Neural progenitor cell (in vitro differentiated cells): ENCODE data around the gene TGM3. TPM values are rescaled to one million over a fixed set of nuclear protein-coding genes. Genes with fewer than 3 reads are reported as not detected.

Experiments used
- DNase-seq: peaks from one replicate; pipeline ENCODE4 v3.0.0-alpha.2; 2016; ENCODE audit warnings: low spot score
- H2AFZ ChIP-seq: fragments of 200-600 bp; sonication (generic); replicated peaks from 2 replicates; pipeline ENCODE4 v1.6.1; 2016; ENCODE audit warnings: antibody characterized with exemption
- H3F3A ChIP-seq: fragments of 200-600 bp; sonication (generic); 2 replicates; pipeline ENCODE4 v1.6.1; 2016; ENCODE audit warnings: antibody characterized with exemption, low read depth
- H3K27ac ChIP-seq: fragments of 200-600 bp; sonication (generic); 2 replicates; pipeline ENCODE4 v1.5.1; 2016; ENCODE audit warnings: mild to moderate bottlenecking
- H3K27me3 ChIP-seq: fragments of 200-600 bp; sonication (generic); 2 replicates; pipeline ENCODE4 v1.6.1; 2016; ENCODE audit warnings: mild to moderate bottlenecking, moderate library complexity
- H3K36me3 ChIP-seq: fragments of 200-600 bp; sonication (generic); 2 replicates; pipeline ENCODE4 v1.5.1; 2016
- H3K4me1 ChIP-seq: fragments of 200-600 bp; sonication (generic); 2 replicates; pipeline ENCODE4 v1.6.1; 2016; ENCODE audit warnings: mixed run types
- H3K4me2 ChIP-seq: fragments of 200-600 bp; sonication (generic); 2 replicates; pipeline ENCODE4 v1.6.1; 2016
- H3K4me3 ChIP-seq: fragments of 200-600 bp; sonication (generic); 2 replicates; pipeline ENCODE4 v1.5.1; 2016
- H3K79me2 ChIP-seq: fragments of 200-600 bp; sonication (generic); 2 replicates; pipeline ENCODE4 v1.6.1; 2016; ENCODE audit warnings: low read depth
- H3K9ac ChIP-seq: fragments of 200-600 bp; sonication (generic); 2 replicates; pipeline ENCODE4 v1.6.1; 2016
- H3K9me3 ChIP-seq: fragments of 200-600 bp; sonication (generic); 2 replicates; pipeline ENCODE4 v1.5.1; 2016; ENCODE audit warnings: low read depth
- H4K20me1 ChIP-seq: fragments of 200-600 bp; sonication (generic); 2 replicates; pipeline ENCODE4 v1.6.1; 2016; ENCODE audit warnings: low read depth
- H3K27ac Mint-ChIP-seq: 3 replicates; pipeline ENCODE4 v1.8.0; 2021; ENCODE audit warnings: mixed read lengths
- H3K27me3 Mint-ChIP-seq: 2 replicates; pipeline ENCODE4 v1.8.0; 2022; ENCODE audit warnings: low read depth, mild to moderate bottlenecking, inconsistent platforms, moderate library complexity, mixed read lengths; ENCODE audit not compliant: insufficient read depth
- H3K36me3 Mint-ChIP-seq: 3 replicates; pipeline ENCODE4 v1.8.0; 2021; ENCODE audit warnings: mixed read lengths
- H3K4me1 Mint-ChIP-seq: 3 replicates; pipeline ENCODE4 v1.8.0; 2021; ENCODE audit warnings: mixed read lengths
- H3K4me3 Mint-ChIP-seq: 3 replicates; pipeline ENCODE4 v1.8.0; 2021; ENCODE audit warnings: mild to moderate bottlenecking, moderate library complexity, mixed read lengths
- H3K9me3 Mint-ChIP-seq: 3 replicates; pipeline ENCODE4 v1.8.0; 2020; ENCODE audit warnings: mixed read lengths
- CTCF ChIP-seq: fragments of 200-600 bp; sonication (generic); IDR thresholded peaks from 2 replicates; pipeline ENCODE4 v1.5.1; 2017; ENCODE audit warnings: antibody characterized with exemption, mild to moderate bottlenecking
- EZH2 ChIP-seq: fragments of 200-600 bp; sonication (generic); IDR thresholded peaks from 2 replicates; pipeline ENCODE4 v1.6.1; 2017; ENCODE audit warnings: antibody characterized with exemption, mild to moderate bottlenecking, moderate library complexity
- EZH2phosphoT487 ChIP-seq: fragments of 200-600 bp; sonication (generic); IDR thresholded peaks from 2 replicates; pipeline ENCODE4 v1.6.1; 2017; ENCODE audit warnings: antibody characterized with exemption
- total RNA-seq: library from RNA; depleted of rRNA; stranded (reverse); fragments of >200 nt; gene quantifications from 2 replicates; pipeline ENCODE4 v1.2.3, GENCODE V29; 2015; ENCODE audit warnings: low replicate concordance

The TGM3 gene
- total RNA-seq, 1 donor from 2014 or later = not detected

- H3K36me3 Mint-ChIP-seq = no peaks in the 10 kb centered on the region
- Histone ChIP-seq H2AFZ (no peak overlapping the region), H3K27me3 (no peaks in the 10 kb centered on the region), H3K9ac (no peak overlapping the region), H4K20me1 (no peaks in the 10 kb centered on the region), H3K4me1 (no peaks in the 10 kb centered on the region), H3K27ac (no peak overlapping the region), H3K79me2 (no peaks in the 10 kb centered on the region), H3K4me3 (no peak overlapping the region), H3K4me2 (no peak overlapping the region), H3K36me3 (no peaks in the 10 kb centered on the region), H3F3A (no peaks in the 10 kb centered on the region), H3K9me3 (no peaks in the 10 kb centered on the region)
- no peak overlapping the region for H3K27ac Mint-ChIP-seq
- peaks cover 6% of the 10 kb centered on the region for H3K27me3 Mint-ChIP-seq
- no peaks in the 10 kb centered on the region for H3K9me3 Mint-ChIP-seq
- no peak overlapping the region for H3K4me3 Mint-ChIP-seq
- TF ChIP-seq EZH2phosphoT487 (no peak), EZH2 (no peak), CTCF (no peak)
- no peak for DNase-seq
- H3K4me1 Mint-ChIP-seq = peaks cover 10% of the 10 kb centered on the region
Measured at GRCh38 chr20:2331901-2332565, 36.2 kb downstream of the TGM3 start.

GRCh38 chr20:2332711-2333110 is 36.9 kb downstream of the TGM3 start:
- TF ChIP-seq CTCF = no peak
- TF ChIP-seq EZH2phosphoT487 = no peak
- TF ChIP-seq EZH2 = no peak
- H3K4me3 ChIP-seq = no peak overlapping the region
- Mint-ChIP-seq H3K9me3 (no peaks in the 10 kb centered on the region), H3K4me3 (no peak overlapping the region), H3K36me3 (no peaks in the 10 kb centered on the region), H3K27ac (no peak overlapping the region), H3K27me3 (peaks cover 6% of the 10 kb centered on the region), H3K4me1 (peaks cover 10% of the 10 kb centered on the region)
- DNase-seq = no peak
- no peaks in the 10 kb centered on the region for H3K9me3 ChIP-seq
- H3K4me2 ChIP-seq = no peak overlapping the region
- H3K79me2 ChIP-seq = no peaks in the 10 kb centered on the region
- H2AFZ ChIP-seq = no peak overlapping the region
- no peaks in the 10 kb centered on the region for H4K20me1 ChIP-seq
- no peaks in the 10 kb centered on the region for H3F3A ChIP-seq
- H3K27ac ChIP-seq = no peak overlapping the region
- no peaks in the 10 kb centered on the region for H3K27me3 ChIP-seq
- no peak overlapping the region for H3K9ac ChIP-seq
- H3K36me3 ChIP-seq = no peaks in the 10 kb centered on the region
- H3K4me1 ChIP-seq = no peaks in the 10 kb centered on the region

GRCh38 chr20:2333821-2334220 is 38.0 kb downstream of the TGM3 start:
- Histone ChIP-seq H3K79me2 (no peaks in the 10 kb centered on the region), H3K4me2 (no peak overlapping the region), H4K20me1 (no peaks in the 10 kb centered on the region), H3K27me3 (no peaks in the 10 kb centered on the region), H3K4me1 (no peaks in the 10 kb centered on the region), H3K4me3 (no peak overlapping the region), H3K9ac (no peak overlapping the region), H3K27ac (no peak overlapping the region), H3K9me3 (no peaks in the 10 kb centered on the region), H3F3A (no peaks in the 10 kb centered on the region), H2AFZ (no peak overlapping the region), H3K36me3 (no peaks in the 10 kb centered on the region)
- TF ChIP-seq CTCF = no peak
- TF ChIP-seq EZH2 = no peak
- TF ChIP-seq EZH2phosphoT487 = no peak
- H3K36me3 Mint-ChIP-seq = no peaks in the 10 kb centered on the region
- peaks cover 6% of the 10 kb centered on the region for H3K27me3 Mint-ChIP-seq
- H3K27ac Mint-ChIP-seq = no peak overlapping the region
- no peak for DNase-seq
- no peak overlapping the region for H3K4me3 Mint-ChIP-seq
- H3K9me3 Mint-ChIP-seq = no peaks in the 10 kb centered on the region
- peaks cover 10% of the 10 kb centered on the region for H3K4me1 Mint-ChIP-seq
